DOHH2 (cell line): ENCODE results near the gene PSME2.

Source experiments
- H3F3A ChIP-seq: fragments of 200-600 bp; sonication (generic), shearing (Covaris generic); 2 replicates; pipeline ENCODE4 v1.6.0; 2016; ENCODE audit warnings: antibody characterized with exemption, mild to moderate bottlenecking; ENCODE audit not compliant: control insufficient read depth, insufficient read depth
- H3K27ac ChIP-seq: fragments of 200-600 bp; sonication (generic); 2 replicates; pipeline ENCODE4 v1.5.1; 2014; ENCODE audit warnings: low read depth, mild to moderate bottlenecking, low read length, moderate library complexity
- H3K27me3 ChIP-seq: fragments of 200-600 bp; sonication (generic); 2 replicates; pipeline ENCODE4 v1.6.1; 2014; ENCODE audit warnings: mild to moderate bottlenecking, low read length, mixed read lengths; ENCODE audit not compliant: control insufficient read depth
- H3K36me3 ChIP-seq: fragments of 200-600 bp; sonication (generic); 2 replicates; pipeline ENCODE4 v1.6.1; 2014; ENCODE audit warnings: mild to moderate bottlenecking, low read length, moderate library complexity, mixed read lengths; ENCODE audit not compliant: control insufficient read depth
- H3K4me1 ChIP-seq: fragments of 200-600 bp; sonication (generic); 2 replicates; pipeline ENCODE4 v1.6.1; 2014; ENCODE audit warnings: mild to moderate bottlenecking, low read length, mixed read lengths; ENCODE audit not compliant: control insufficient read depth
- H3K4me2 ChIP-seq: fragments of 200-600 bp; sonication (generic); 2 replicates; pipeline ENCODE4 v1.6.0; 2014; ENCODE audit warnings: mild to moderate bottlenecking, low read length, moderate library complexity
- H3K4me3 ChIP-seq: fragments of 200-600 bp; sonication (generic); 2 replicates; pipeline ENCODE4 v1.5.1; 2014; ENCODE audit warnings: mild to moderate bottlenecking, low read length, mixed read lengths
- H3K79me2 ChIP-seq: fragments of 200-600 bp; sonication (generic); 2 replicates; pipeline ENCODE4 v1.6.1; 2014; ENCODE audit warnings: mild to moderate bottlenecking, low read length, mixed read lengths; ENCODE audit not compliant: control insufficient read depth
- H3K9me2 ChIP-seq: fragments of 200-600 bp; sonication (generic); replicated peaks from 2 replicates; pipeline ENCODE4 v1.6.1; 2014; ENCODE audit warnings: mild to moderate bottlenecking, low read length, mixed read lengths; ENCODE audit not compliant: control insufficient read depth
- H3K9me3 ChIP-seq: fragments of 200-600 bp; sonication (generic); 2 replicates; pipeline ENCODE4 v1.6.1; 2014; ENCODE audit warnings: antibody characterized with exemption, low read length, mixed read lengths; ENCODE audit not compliant: control insufficient read depth, insufficient read depth
- H4K20me1 ChIP-seq: fragments of 200-600 bp; sonication (generic); 2 replicates; pipeline ENCODE4 v1.6.0; 2014; ENCODE audit warnings: low read depth, mild to moderate bottlenecking, antibody characterized with exemption, low read length, moderate library complexity; ENCODE audit not compliant: control insufficient read depth, insufficient read depth
- EZH2phosphoT487 ChIP-seq: fragments of 200-600 bp; sonication (generic); IDR thresholded peaks from 2 replicates; pipeline ENCODE4 v1.6.1; 2017; ENCODE audit warnings: borderline replicate concordance, mild to moderate bottlenecking, antibody characterized with exemption, low read length, moderate library complexity, mixed read lengths
- TF ChIP-seq, protein P1 (sequence below): fragments of 200-600 bp; sonication (generic); IDR thresholded peaks from one replicate; pipeline ENCODE4 v1.5.1; 2014; ENCODE audit warnings: antibody characterized with exemption, mild to moderate bottlenecking, low read depth, low read length; ENCODE audit not compliant: poor library complexity, severe bottlenecking

PSME2 gene

DNA sequence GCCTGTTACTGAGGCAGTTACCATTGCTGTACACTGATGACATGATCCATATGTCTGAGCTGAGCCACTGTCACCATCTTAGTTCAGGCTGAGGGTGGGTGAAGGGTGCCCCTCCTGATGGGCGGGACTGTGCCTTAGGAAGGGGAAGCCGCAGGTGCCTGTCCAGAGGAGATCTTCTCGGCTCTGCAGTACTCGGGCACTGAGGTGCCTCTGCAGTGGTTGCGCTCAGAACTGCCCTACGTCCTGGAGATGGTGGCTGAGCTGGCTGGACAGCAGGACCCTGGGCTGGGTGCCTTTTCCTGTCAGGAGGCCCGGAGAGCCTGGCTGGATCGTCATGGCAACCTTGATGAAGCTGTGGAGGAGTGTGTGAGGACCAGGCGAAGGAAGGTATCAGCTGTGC lies 4.6 kb upstream of the PSME2 start:
- H4K20me1 ChIP-seq = peaks cover 3% of the 10 kb centered on the region; the same call in 1 of the 2 replicates
- no peaks in the 10 kb centered on the region for H3K9me3 ChIP-seq
- TF ChIP-seq EZH2phosphoT487 = no peak
- TF ChIP-seq, protein P1, sequence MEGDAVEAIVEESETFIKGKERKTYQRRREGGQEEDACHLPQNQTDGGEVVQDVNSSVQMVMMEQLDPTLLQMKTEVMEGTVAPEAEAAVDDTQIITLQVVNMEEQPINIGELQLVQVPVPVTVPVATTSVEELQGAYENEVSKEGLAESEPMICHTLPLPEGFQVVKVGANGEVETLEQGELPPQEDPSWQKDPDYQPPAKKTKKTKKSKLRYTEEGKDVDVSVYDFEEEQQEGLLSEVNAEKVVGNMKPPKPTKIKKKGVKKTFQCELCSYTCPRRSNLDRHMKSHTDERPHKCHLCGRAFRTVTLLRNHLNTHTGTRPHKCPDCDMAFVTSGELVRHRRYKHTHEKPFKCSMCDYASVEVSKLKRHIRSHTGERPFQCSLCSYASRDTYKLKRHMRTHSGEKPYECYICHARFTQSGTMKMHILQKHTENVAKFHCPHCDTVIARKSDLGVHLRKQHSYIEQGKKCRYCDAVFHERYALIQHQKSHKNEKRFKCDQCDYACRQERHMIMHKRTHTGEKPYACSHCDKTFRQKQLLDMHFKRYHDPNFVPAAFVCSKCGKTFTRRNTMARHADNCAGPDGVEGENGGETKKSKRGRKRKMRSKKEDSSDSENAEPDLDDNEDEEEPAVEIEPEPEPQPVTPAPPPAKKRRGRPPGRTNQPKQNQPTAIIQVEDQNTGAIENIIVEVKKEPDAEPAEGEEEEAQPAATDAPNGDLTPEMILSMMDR = no peak
- H3K27ac ChIP-seq = no peak overlapping the region
- 0 out of 2 replicates have a peak, but pooled peaks cover 3% of the 10 kb centered on the region for H3F3A ChIP-seq
- no peaks in the 10 kb centered on the region for H3K27me3 ChIP-seq
- peaks cover 26% of the 10 kb centered on the region for H3K79me2 ChIP-seq
- peaks cover 10% of the 10 kb centered on the region for H3K4me1 ChIP-seq
- H3K36me3 ChIP-seq = peaks cover 60% of the 10 kb centered on the region
- no peak overlapping the region for H3K4me3 ChIP-seq
- H3K4me2 ChIP-seq = no peak overlapping the region
- no peaks in the 10 kb centered on the region for H3K9me2 ChIP-seq

DNA sequence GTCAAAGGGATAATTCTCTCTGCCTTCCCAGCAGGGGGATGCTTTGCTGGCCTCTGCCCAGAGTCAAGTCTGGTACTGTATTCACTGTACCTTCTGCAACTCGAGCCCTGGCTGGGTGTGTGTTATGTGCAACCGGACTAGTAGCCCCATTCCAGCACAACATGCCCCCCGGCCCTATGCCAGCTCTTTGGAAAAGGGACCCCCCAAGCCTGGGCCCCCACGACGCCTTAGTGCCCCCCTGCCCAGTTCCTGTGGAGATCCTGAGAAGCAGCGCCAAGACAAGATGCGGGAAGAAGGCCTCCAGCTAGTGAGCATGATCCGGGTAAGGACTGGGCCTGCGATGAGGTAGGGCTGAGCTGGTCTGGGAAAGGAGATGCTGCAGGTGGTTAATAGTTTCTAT lies 4.2 kb upstream of the PSME2 start:
- H3K4me2 ChIP-seq = no peak overlapping the region
- TF ChIP-seq EZH2phosphoT487 = no peak
- TF ChIP-seq, protein P1 = no peak

DNA sequence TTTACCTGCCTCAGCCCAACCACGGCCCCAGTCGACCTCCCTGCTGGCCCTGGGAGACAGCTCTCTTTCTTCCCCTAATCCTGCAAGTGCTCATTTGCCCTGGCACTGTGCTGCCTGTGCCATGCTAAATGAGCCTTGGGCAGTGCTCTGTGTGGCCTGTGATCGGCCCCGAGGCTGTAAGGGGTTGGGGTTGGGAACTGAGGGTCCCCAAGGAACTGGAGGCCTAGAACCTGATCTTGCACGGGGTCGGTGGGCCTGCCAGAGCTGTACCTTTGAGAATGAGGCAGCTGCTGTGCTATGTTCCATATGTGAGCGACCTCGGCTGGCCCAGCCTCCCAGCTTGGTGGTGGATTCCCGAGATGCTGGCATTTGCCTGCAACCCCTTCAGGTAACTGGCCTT lies 3.7 kb upstream of the PSME2 start:
- no peak overlapping the region for H3K4me2 ChIP-seq
- TF ChIP-seq EZH2phosphoT487 = no peak
- TF ChIP-seq, protein P1 = no peak
- no peaks in the 10 kb centered on the region for H3K9me2 ChIP-seq
- peaks cover 52% of the 10 kb centered on the region for H3K36me3 ChIP-seq
- H3K79me2 ChIP-seq = peaks cover 34% of the 10 kb centered on the region
- peaks cover 20% of the 10 kb centered on the region for H3K4me1 ChIP-seq
- H3F3A ChIP-seq = 0 out of 2 replicates have a peak, but pooled peaks cover 3% of the 10 kb centered on the region
- H3K4me3 ChIP-seq = no peak overlapping the region
- H3K27ac ChIP-seq = no peak overlapping the region
- H3K27me3 ChIP-seq = no peaks in the 10 kb centered on the region
- peaks cover 3% of the 10 kb centered on the region; the same call in 1 of the 2 replicates for H4K20me1 ChIP-seq
- no peaks in the 10 kb centered on the region for H3K9me3 ChIP-seq

More for the DNA sequence above, 4.2 kb upstream of the PSME2 start:
- Histone ChIP-seq H3K27me3 (no peaks in the 10 kb centered on the region), H3K4me1 (peaks cover 15% of the 10 kb centered on the region), H3F3A (0 out of 2 replicates have a peak, but pooled peaks cover 3% of the 10 kb centered on the region), H3K9me2 (no peaks in the 10 kb centered on the region), H3K4me3 (no peak overlapping the region), H3K27ac (no peak overlapping the region), H3K9me3 (no peaks in the 10 kb centered on the region), H4K20me1 (peaks cover 3% of the 10 kb centered on the region; the same call in 1 of the 2 replicates), H3K79me2 (peaks cover 30% of the 10 kb centered on the region), H3K36me3 (peaks cover 56% of the 10 kb centered on the region)
